IMR-90 (cell line): ENCODE measurements around the gene AP1S1.

Experiments
- CTCF ChIP-seq: conservative IDR thresholded peaks from 2 replicates; pipeline ENCODE4 v1.5.1; 2012; ENCODE audit warnings: mild to moderate bottlenecking, low read depth, low read length, improper control_type of control experiment
- POLR2A ChIP-seq: IDR thresholded peaks from 2 replicates; pipeline ENCODE4 v1.6.1; 2012; ENCODE audit warnings: mild to moderate bottlenecking, low read depth, low read length
- RAD21 ChIP-seq: IDR thresholded peaks from 2 replicates; pipeline ENCODE4 v1.6.1; 2012; ENCODE audit warnings: low read length, improper control_type of control experiment
- SMC3 ChIP-seq: fragments of 150-350 bp; IDR thresholded peaks from 2 replicates; pipeline ENCODE4 v1.6.1; 2016; ENCODE audit warnings: low read depth, mild to moderate bottlenecking, antibody characterized with exemption, low read length, moderate library complexity

GRCh38 chr7:101207459-101207858 lies 53.2 kb downstream of the AP1S1 start:
- TF ChIP-seq POLR2A (no peak), RAD21 (no peak), CTCF (no peak), SMC3 (no peak)
